K562 (cell line): ENCODE measurements around the gene SMAGP. TPM values are rescaled to one million over a fixed set of nuclear protein-coding genes. Genes with fewer than 3 reads are reported as not detected.

ENCODE experiments used
- DIDO1 ChIP-seq: fragments of 450-650 bp; IDR thresholded peaks from 2 replicates; pipeline ENCODE4 v1.6.1; 2016; ENCODE audit warnings: low read depth, missing biosample characterization, missing genetic modification characterization
- DLX4 ChIP-seq: fragments of 250-450 bp; sonication (Bioruptor Pico); IDR thresholded peaks from 2 replicates; pipeline ENCODE4 v1.6.1; 2021; ENCODE audit warnings: mild to moderate bottlenecking
- L3MBTL2 ChIP-seq: fragments of 450-650 bp; IDR thresholded peaks from 2 replicates; pipeline ENCODE4 v1.6.1; 2016; ENCODE audit warnings: mild to moderate bottlenecking, moderate library complexity
- NUFIP1 ChIP-seq: fragments of 450-650 bp; IDR thresholded peaks from 2 replicates; pipeline ENCODE4 v1.6.1; 2018; ENCODE audit not compliant: partially characterized antibody
- PHB2 ChIP-seq: fragments of 450-650 bp; IDR thresholded peaks from 2 replicates; pipeline ENCODE4 v1.6.1; 2017; ENCODE audit warnings: low read depth
- PURB ChIP-seq: sonication (generic); formaldehyde crosslinking; IDR thresholded peaks from 2 replicates; pipeline ENCODE4 v1.9.0; 2021; ENCODE audit warnings: low read depth, mild to moderate bottlenecking, missing genetic modification reagents
- RREB1 ChIP-seq: fragments of 250-450 bp; sonication (Bioruptor Pico); IDR thresholded peaks from 2 replicates; pipeline ENCODE4 v1.4.0; 2020
- SP2 ChIP-seq: IDR thresholded peaks from 2 replicates; pipeline ENCODE4 v1.6.1; 2011; ENCODE audit warnings: mild to moderate bottlenecking, low read depth, low read length, moderate library complexity; ENCODE audit not compliant: poor library complexity, severe bottlenecking; ENCODE audit errors: extremely low read depth
- TCF7 ChIP-seq: sonication (generic); IDR thresholded peaks from 2 replicates; pipeline ENCODE4 v1.6.1; 2016; ENCODE audit warnings: antibody characterized with exemption, borderline replicate concordance
- ZKSCAN8 ChIP-seq: fragments of 200-800 bp; sonication (Bioruptor generic); IDR thresholded peaks from 2 replicates; pipeline ENCODE4 v1.6.1; 2016; ENCODE audit warnings: missing genetic modification characterization, missing compliant biosample characterization
- ZNF24 ChIP-seq: fragments of 450-650 bp; IDR thresholded peaks from 2 replicates; pipeline ENCODE4 v1.6.1; 2016
- ZNF518B ChIP-seq: fragments of 250-450 bp; sonication (Bioruptor Pico); IDR thresholded peaks from 2 replicates; pipeline ENCODE4 v1.5.0; 2021; ENCODE audit warnings: mild to moderate bottlenecking, moderate library complexity
- ZNF584 ChIP-seq: fragments of 200-800 bp; sonication (Bioruptor generic); IDR thresholded peaks from 2 replicates; pipeline ENCODE4 v1.6.1; 2016; ENCODE audit warnings: low read depth, mild to moderate bottlenecking, missing genetic modification characterization, missing compliant biosample characterization
- polyA plus RNA-seq, 8 experiments: library from polyadenylated mRNA; depleted of rRNA in 4 of 8; stranded (reverse) in 5 of 8; unstranded in 3 of 8; fragments of >200 nt; fragmentation: Nextera tagmentation in 2 of 8; fragmentation: Illumina TruSeq in 1 of 8; extraction: Ambion mirVana in 2 of 8; extraction: Trizol in 1 of 8; gene quantifications; 2 replicates each; pipeline versions ENCODE4 v1.2.1 to v1.2.3, GENCODE V29; 2011 to 2014; ENCODE audit warnings: inconsistent platforms in 1 of 8, missing spikeins in 1 of 8
- total RNA-seq, 7 experiments: library from RNA; depleted of rRNA in 6 of 7; stranded (reverse); fragments of >200 nt in 6 of 7; fragmentation: Illumina TruSeq in 2 of 7; extraction: Trizol in 2 of 7; gene quantifications; 2 replicates each; pipeline versions ENCODE4 v1.2.1 to v1.2.3, GENCODE V29; 2011 to 2021; ENCODE audit warnings: low replicate concordance in 1 of 7

The SMAGP gene
- total and polyA plus RNA-seq, 9 of the 15 experiments (the other 6 are each of a cell fraction or from before 2014, with no cell fraction given), result 23.1 to 62.3 (median 29.9) TPM

DNA sequence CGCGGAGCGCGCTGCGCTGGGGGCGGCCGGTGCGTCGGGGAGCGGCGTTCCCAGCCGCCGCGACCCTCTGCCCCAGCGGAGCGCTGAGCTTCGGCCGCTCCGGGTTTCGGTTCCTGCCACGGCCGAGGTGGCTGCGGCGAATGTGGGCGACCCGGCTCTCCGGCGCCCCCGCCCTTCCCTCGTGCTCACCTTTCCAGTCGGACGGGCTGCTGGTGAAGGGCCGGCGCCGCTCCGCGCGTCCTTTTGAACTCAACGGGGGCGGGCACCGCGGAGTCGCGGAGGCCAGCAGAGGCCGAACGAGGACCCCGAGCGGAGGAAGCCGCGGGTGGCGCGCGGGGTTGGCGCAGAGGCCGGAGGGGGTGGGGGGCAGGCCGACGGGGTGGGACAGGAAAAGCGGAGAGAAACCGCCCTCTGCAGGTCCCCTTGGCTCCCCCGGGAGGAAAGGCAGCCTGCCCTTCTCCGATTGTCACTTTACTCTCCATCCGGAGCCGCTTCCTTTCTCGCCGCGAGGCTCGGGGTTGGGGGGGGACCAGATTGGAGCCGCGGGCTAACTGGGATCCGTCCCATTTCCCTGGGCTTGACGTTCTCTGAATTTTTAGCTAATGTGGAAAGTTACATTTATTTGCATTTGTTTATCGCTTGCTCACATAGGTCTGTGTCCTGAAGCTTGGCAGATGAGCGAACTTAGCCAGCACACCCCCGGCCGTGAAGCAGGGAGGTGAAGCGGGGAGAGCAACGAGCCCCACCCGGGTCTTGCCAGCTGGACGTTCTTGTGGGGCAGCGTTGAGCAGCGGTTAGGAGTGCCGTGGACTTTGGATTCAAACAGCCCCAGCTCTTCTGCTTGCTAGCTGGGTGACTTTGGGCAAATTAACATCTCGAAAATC is at the start of gene SMAGP (continued):
- TF ChIP-seq SP2, result no peak
- TF ChIP-seq L3MBTL2, result no peak
- no peak for TF ChIP-seq ZKSCAN8
- TF ChIP-seq DIDO1 (tag), result no peak
- 0 out of 2 replicates have a peak, but pooled peaks have one; percentile 17 for TF ChIP-seq TCF7
- TF ChIP-seq ZNF518B, result no peak
- TF ChIP-seq ZNF584, result no peak
- no peak for TF ChIP-seq PURB
- TF ChIP-seq RREB1 (CRISPR knock-in tag), result no peak
- no peak for TF ChIP-seq NUFIP1
- TF ChIP-seq ZNF24, result no peak
- no peak for TF ChIP-seq DLX4 (CRISPR knock-in tag)
- no peak for TF ChIP-seq PHB2
